IPS DF 19.7 (cell line): ENCODE results near the gene CD44.

Experiments
- DNase-seq: peaks from one replicate; pipeline ENCODE4 v3.0.0-alpha.2; 2013; ENCODE audit warnings: low read depth, low spot score

CD44 gene

GRCh38 chr11:35139722-35140282 lies 831 bp downstream of the CD44 start:
- no peak for DNase-seq

DNA sequence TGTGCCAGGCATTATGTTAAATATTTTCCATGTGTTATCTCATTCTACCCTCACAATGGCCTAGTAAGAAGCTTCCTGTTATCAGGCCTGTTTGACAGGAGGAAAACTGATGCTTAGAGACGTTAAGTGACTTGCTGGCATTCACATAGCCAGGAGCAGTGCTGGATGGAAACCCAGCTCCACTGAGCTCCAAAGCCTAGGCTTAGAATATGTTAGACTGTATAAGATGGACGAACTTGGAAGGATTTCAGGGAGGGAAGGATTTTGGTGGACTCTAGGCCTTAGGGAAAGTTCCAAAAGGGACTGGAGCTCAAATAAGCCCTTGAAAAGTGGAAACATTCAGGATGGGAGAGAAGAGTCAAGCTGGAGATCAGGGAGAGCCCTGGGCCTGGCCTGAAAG lies 2.1 kb downstream of the CD44 start:
- DNase-seq = no peak

DNA sequence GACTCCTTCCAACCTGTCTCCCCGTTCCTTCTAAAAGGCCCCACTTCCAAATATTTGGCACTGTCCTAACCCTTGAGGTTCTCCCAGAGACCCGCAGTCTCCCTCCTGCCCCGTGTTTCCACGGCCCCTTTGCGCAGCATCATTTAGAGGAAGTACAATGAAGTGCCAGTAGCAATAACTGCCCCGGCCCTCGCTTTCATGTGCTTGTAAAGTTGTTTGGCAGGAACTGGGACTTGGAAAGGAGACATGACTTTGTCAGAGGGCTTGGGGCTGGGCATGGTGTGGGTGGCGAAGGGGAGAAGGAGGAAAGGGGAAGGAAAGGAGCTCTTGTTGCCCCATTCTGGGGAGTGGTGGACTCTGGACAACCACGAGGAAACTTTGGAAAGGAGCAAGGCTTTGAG lies 2.6 kb downstream of the CD44 start:
- DNase-seq = no peak

DNA sequence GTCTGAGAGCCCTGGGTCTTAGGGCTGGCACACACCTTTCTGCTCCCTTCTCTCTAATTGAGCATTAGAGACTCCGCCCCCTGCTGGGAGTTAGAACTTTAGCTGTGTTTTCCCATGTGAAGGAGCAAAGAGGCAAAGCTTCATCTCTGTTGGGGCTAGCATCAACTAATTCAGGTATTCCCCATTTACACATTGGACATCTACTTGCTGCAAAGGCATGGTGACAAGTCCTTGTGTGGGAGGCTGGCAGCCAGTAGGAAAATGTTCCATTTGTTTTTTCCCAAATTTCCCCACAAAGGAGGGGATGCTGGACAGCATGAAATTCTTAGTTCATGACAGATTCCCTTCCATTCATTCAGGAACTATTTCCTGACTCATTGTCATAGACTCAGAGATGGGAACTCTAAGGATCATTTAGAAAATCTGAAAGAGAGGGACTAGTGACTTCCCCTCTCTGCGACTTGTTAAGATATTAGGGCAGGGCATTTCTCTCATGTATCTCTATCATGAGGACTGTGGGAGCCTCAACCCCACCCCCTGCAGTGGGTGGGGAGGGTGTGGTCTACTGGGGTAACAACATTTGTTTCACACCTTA lies 3.6 kb downstream of the CD44 start:
- no peak for DNase-seq

- DNase-seq = no peak
Measured at GRCh38 chr11:35143297-35144135, 4.5 kb downstream of the CD44 start.

DNA sequence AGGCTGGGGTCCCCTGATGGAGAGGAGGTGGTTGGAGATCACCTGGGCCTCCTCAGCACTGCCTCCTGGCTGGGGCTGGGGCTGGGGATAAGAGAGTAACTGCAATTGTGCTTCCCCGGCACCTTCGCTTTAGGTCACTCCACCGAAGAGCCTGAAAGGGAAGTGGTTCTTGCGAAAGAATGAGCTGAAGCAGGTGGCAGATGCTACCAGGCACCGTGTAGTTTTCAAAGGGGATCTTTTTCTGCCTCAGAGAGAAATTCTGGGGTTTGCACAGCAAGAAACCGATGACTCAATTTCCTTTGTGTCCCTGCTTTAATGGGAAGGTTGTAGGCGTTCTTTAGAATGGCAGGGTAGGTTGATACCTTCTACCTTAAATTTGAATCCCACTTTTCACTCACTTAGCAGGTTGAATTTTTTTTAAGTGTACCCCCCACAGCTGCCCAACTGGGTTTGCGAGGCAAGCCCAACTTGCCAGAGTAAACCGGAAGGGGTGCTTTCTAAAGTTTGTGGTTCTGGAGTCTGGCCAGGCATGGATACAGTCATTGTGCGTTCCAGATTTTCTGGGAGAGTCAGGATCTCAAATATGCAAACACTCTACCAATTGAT lies 5.3 kb downstream of the CD44 start:
- no peak for DNase-seq

DNA sequence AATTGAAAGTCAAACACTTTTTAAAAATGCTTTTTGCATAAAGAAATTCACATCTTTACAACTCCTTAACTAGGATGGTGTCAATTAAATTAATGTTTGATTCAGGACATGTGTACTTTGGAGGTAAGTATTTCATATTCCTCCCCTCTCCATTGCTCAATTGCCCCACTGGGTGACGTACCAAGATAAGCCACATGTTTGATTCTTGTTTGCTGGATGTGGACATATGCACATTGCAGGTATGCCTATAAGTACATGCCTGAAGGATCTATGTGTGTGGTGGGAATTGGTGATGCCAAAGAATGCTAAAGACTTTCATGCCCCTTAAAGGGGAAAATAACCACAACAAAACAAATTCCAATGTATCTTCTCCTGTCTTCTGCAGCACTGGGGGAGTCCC lies 5.8 kb downstream of the CD44 start:
- no peak for DNase-seq

DNA sequence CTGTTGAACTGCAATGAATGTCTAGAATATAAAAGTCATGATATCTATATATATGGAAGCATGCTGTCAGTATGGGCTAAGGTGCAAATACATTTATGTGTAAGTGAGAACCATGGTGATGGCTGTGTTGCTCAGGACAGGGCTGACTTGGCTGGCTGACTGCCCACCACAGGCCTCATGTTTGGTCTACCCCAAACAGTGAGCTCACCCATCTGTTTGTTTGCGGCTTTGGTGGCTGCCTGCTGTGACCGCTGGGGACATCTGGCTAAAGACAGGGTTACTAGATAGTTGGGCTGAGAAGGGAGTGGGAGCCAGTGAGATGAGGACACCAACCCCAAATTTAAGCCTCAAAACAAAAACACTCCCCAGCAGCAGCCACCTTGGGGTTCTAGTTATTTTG lies 6.3 kb downstream of the CD44 start:
- DNase-seq = no peak

GRCh38 chr11:35146074-35146521 lies 7.1 kb downstream of the CD44 start:
- DNase-seq = no peak

GRCh38 chr11:35146711-35147110 lies 7.7 kb downstream of the CD44 start:
- no peak for DNase-seq

DNA sequence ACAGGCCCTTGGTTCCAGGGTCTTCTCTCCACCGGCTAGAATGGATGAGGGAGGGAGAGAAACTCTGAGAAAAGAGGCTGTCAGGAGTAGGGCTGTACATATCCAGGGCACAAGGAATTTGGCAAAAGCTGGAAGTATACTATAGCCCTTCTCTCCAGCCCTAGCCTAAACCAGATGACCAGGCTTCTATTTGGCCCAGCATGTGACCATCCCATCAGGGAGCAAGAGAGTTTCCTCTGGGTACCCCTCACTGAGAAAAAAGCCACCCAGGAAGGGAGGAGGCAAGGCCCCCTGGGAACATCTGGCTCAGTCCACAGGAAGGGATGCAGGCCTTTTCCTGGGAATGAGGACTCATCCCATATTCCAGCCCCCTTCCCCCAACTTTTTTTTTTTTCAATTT lies 8.3 kb downstream of the CD44 start:
- DNase-seq = no peak

DNA sequence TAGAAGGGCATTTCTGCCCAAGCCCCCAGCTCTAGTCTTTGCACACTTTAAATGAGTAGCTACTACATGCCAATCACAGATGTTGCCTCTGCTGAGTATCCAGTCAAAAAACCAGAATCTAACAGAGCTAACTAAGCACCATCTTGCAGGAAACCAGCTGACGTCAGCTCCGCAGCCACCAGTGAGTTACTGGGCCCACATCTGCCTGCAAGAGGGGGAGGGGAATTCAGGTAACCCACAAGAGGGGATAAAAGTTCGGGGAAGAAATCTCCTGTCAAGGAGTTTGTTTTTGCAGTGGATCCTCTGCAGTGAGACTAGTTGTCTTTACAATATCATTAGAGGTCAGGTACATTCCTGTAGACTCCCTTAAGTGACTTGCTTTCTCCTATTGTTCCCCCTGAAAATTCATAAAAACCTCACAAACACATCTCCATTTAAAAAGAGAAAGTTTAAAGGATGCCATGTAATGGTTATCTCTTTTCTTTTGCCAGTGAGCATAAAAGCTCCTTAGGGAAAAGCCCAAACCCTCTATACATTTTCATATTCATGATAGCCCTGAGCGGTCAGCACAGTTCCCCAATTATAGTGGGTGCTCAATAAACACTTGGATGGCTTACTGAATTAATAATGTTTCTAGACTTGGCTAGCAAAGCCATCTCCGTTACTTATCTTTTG lies 9.3 kb downstream of the CD44 start:
- DNase-seq = no peak

DNA sequence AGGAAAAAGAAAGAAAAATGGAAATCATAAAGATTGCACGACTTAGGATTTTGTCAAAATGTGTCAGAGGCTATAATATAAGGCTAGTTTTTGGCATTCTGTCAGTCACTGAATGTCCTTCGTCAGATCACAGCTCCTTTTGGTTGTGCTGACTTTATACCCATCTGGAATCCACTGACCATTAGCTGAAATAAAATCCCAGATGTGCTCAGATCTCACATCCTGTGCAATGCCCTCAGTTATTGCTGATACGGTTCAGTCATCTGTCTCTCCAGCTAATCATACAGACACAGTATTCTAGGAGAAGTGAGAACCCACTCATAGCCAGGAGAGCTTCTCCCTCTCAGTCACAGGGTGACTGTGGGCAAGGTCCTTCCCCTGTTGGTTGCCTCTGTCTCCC lies 11.5 kb downstream of the CD44 start:
- DNase-seq = no peak

- DNase-seq = no peak
Measured at GRCh38 chr11:35151241-35151640, 12.3 kb downstream of the CD44 start.

GRCh38 chr11:35151683-35152280 lies 12.8 kb downstream of the CD44 start:
- DNase-seq = peak; percentile 71

DNA sequence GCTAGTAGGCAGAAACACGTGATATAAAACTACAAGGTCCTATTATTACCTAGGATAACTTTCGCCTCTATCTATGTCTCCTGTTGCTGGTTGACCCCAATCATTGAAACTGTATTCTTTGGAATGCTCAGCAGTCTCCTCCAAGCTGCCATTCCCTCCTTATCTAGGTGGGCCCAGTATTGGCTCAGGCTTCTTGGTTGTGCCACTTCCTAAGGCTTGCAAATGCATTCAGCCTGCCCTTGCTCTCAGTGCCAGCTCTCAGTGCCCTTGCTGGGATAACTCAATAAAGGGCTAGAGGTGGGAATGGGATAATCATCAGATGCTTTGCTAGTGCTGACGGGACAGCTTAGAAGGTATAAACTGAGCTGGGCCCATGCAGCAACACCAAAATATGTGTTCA lies 13.6 kb downstream of the CD44 start:
- DNase-seq = no peak

GRCh38 chr11:35153280-35153679 lies 14.3 kb downstream of the CD44 start:
- no peak for DNase-seq

GRCh38 chr11:35154952-35155351 lies 16.0 kb downstream of the CD44 start:
- no peak for DNase-seq

- DNase-seq = no peak
Measured at GRCh38 chr11:35155677-35156076, 16.7 kb downstream of the CD44 start.

DNA sequence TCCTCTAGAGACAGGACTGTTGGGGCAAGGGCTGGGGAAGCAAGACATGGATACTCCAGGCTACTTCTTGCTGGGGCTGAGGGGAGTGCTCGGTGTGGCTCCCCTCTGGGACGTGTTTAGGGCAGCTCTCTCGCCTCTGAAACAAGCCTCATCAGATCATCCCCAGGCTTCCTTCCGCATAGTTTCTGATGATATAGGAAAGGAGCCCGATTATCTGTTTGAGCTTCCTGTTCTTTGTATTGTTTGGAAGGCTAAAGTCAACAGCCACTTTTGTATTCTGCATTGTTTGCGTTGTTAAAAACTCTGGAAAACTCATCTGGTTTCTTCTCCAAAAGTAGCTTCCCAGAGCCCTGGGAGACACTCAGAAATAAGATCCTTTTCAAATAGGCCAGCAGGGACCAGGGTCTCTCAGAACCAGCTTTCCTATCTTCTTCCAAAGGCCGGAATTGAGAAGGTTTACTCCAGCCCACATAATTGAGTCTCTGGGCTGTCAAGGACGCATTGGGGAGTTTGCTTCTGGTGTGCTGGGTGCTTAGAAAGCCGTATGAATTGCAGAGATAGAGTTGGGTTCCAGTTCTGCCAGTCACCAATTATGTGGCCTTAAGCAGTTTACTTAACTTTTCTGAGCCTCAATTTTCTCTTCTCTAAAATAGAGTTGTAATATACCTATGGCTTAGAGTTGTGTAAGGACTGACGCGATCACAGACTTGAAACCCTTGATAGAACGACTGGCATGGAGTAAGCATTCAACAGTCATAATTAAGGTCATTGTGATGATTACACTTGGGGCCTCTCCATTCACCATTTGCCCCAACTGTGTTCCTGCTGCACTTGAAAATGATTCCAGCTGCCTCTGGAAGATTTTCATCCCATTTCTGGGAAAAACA lies 19.1 kb downstream of the CD44 start:
- DNase-seq = no peak
